Lower leg skin (tissue), 3 donors: ENCODE measurements around the gene DBX2.
"Not testable (repeated sequence)": the region's sequence is repeated elsewhere in the genome, so short reads cannot be mapped to it uniquely, and the experiment has no call there.

Source experiments
- CTCF ChIP-seq, 3 donors: fragments of 450-650 bp; IDR thresholded peaks; one replicate each; pipeline ENCODE4 v1.5.1; 2016; ENCODE audit warnings: antibody characterized with exemption in 3 of 3, mild to moderate bottlenecking in 3 of 3, moderate library complexity in 2 of 3
- POLR2A ChIP-seq, 2 donors: fragments of 450-650 bp; IDR thresholded peaks; one replicate each; pipeline ENCODE4 v1.6.1; 2016 to 2017; ENCODE audit warnings: antibody characterized with exemption in 2 of 2, mild to moderate bottlenecking in 1 of 2, moderate library complexity in 1 of 2

GRCh38 chr12:45095417-45095816, 44.5 kb upstream of the DBX2 start:
- not testable (repeated sequence) for TF ChIP-seq CTCF, POLR2A (IDR thresholded peaks at IDR 0.05)
